CD4-positive, alpha-beta T cell (primary cell): ENCODE results near the gene EPB41L5. TPM values are rescaled to one million over a fixed set of nuclear protein-coding genes. Genes with fewer than 3 reads are reported as not detected.
A peak's percentile ranks its signal among the peaks of the same experiment; 100 is the strongest.

Experiments
- ATAC-seq: fragments of 200-7000 bp; cut with Tn5 transposase; one replicate; pipeline ENCODE4 v1.10.0; 2022; ENCODE audit warnings: mild to moderate bottlenecking; ENCODE audit not compliant: poor library complexity
- CTCF ChIA-PET: fragments of 350-600 bp; sonication (Branson Sonifier 250); formaldehyde crosslinking; loops from one replicate; lab custom pipeline; 2021; ENCODE audit warnings: antibody characterized with exemption, inconsistent platforms; lab: Charles Lee
- POLR2A ChIA-PET: fragments of 350-600 bp; sonication (Branson Sonifier 250); formaldehyde crosslinking; loops from one replicate; lab custom pipeline; 2021; ENCODE audit warnings: antibody characterized with exemption, inconsistent platforms; lab: Charles Lee
- DNase-seq, 14 experiments: peaks; one replicate each; pipeline ENCODE4 v3.0.0-alpha.2; 2013 to 2020; ENCODE audit warnings: mixed read lengths in 2 of 14
- H3K27ac ChIP-seq, 2 donors: one replicate each; pipeline versions ENCODE4 v1.5.1 to v1.7.0; 2013; ENCODE audit warnings: low read length in 2 of 2, low read depth in 1 of 2, mild to moderate bottlenecking in 1 of 2
- H3K27me3 ChIP-seq, 2 experiments: 1 replicate in 1 of 2; 2 replicates in 1 of 2; pipeline versions ENCODE4 v1.6.1 to v1.7.0; 2013; ENCODE audit warnings: low read length in 2 of 2, control low read depth in 1 of 2, mild to moderate bottlenecking in 1 of 2, moderate library complexity in 1 of 2; ENCODE audit not compliant: insufficient read depth in 2 of 2, control insufficient read depth in 1 of 2
- H3K36me3 ChIP-seq: one replicate; pipeline ENCODE4 v1.6.1; 2013; ENCODE audit warnings: low read length, control low read depth; ENCODE audit not compliant: insufficient read depth
- H3K4me1 ChIP-seq: one replicate; pipeline ENCODE4 v1.6.1; 2013; ENCODE audit warnings: low read length, control low read depth; ENCODE audit not compliant: insufficient read depth
- H3K4me3 ChIP-seq: one replicate; pipeline ENCODE4 v1.5.1; 2013; ENCODE audit warnings: mild to moderate bottlenecking, low read length, moderate library complexity
- H3K9me3 ChIP-seq, 2 experiments: 1 replicate in 1 of 2; 2 replicates in 1 of 2; pipeline versions ENCODE4 v1.6.1 to v1.7.0; 2013; ENCODE audit warnings: low read length in 2 of 2, mild to moderate bottlenecking in 2 of 2, control low read depth in 1 of 2, moderate library complexity in 1 of 2; ENCODE audit not compliant: control insufficient read depth in 1 of 2, insufficient read depth in 1 of 2
- H3K27ac Mint-ChIP-seq: one replicate; pipeline ENCODE4 v1.8.0; 2020; ENCODE audit warnings: mixed read lengths
- H3K27me3 Mint-ChIP-seq: one replicate; pipeline ENCODE4 v1.8.0; 2021; ENCODE audit warnings: mixed read lengths
- H3K36me3 Mint-ChIP-seq: one replicate; pipeline ENCODE4 v1.8.0; 2021; ENCODE audit warnings: low read depth, mixed read lengths
- H3K4me1 Mint-ChIP-seq: one replicate; pipeline ENCODE4 v1.8.0; 2021; ENCODE audit warnings: low read depth, mixed read lengths
- H3K4me3 Mint-ChIP-seq: one replicate; pipeline ENCODE4 v1.8.0; 2020; ENCODE audit warnings: mild to moderate bottlenecking, mixed read lengths
- H3K9me3 Mint-ChIP-seq: one replicate; pipeline ENCODE4 v1.8.0; 2020; ENCODE audit warnings: mixed read lengths
- CTCF ChIP-seq: fragments of 200-600 bp; IDR thresholded peaks from one replicate; pipeline ENCODE4 v1.8.0; 2022; ENCODE audit warnings: antibody characterized with exemption, mild to moderate bottlenecking
- intact Hi-C, 2 experiments: fragments of 100-400 bp; cut with DNase I in 1 of 2; cut with micrococcal nuclease in 1 of 2; formaldehyde crosslinking; loops; one replicate each; pipeline versions ENCODE4 v1.15.1 to v1.9.0; 2023 to 2025; cut with DNase I, micrococcal nuclease
- total RNA-seq, 174 experiments: library from RNA in 2 of 174; stranded (reverse) in 2 of 174; gene quantifications; one replicate each; pipeline ENCODE4 v1.2.3 and lab custom pipeline; 2021 to 2026

Gene EPB41L5
- total RNA-seq, 2 experiments from 2014 or later: 4.6 to 5.1 TPM

GRCh38 chr2:120210270-120210693 is 197.4 kb downstream of the EPB41L5 start:
- H3K36me3 ChIP-seq: no peaks in the 10 kb centered on the region
- POLR2A ChIA-PET: interaction anchor here (1.5 to 1.9 kb wide), 2 partner anchors 22 to 35 kb away, joined by 3 to 7 read pairs; no protein-coding TSS in a partner anchor
- H3K27me3 ChIP-seq: no peaks in the 10 kb centered on the region
- Mint-ChIP-seq H3K4me1 (no peaks in the 10 kb centered on the region), H3K27me3 (no peaks in the 10 kb centered on the region), H3K4me3 (no peak overlapping the region), H3K36me3 (no peaks in the 10 kb centered on the region), H3K27ac (peak overlapping the region; percentile 4), H3K9me3 (no peaks in the 10 kb centered on the region)
- no peak for TF ChIP-seq CTCF
- CTCF ChIA-PET: no interaction called here
- H3K27ac ChIP-seq: peak overlapping the region in 1 of 2 donors; percentile 9
- peak; percentile 56 for ATAC-seq
- H3K4me1 ChIP-seq: peaks cover 16% of the 10 kb centered on the region
- peak in 3 of 14 experiments; percentile 39 to 54 (median 54) for DNase-seq
- H3K9me3 ChIP-seq: peaks cover 0 to 4% of the 10 kb centered on the region in 2 experiments
- intact Hi-C loops: no loop called here
- H3K4me3 ChIP-seq: no peak overlapping the region

- peaks cover 7% of the 10 kb centered on the region for H3K36me3 ChIP-seq
- CTCF ChIA-PET: no interaction called here
- peaks cover 16% of the 10 kb centered on the region for H3K4me1 ChIP-seq
- no peaks in the 10 kb centered on the region for H3K27me3 Mint-ChIP-seq
- no peak overlapping the region for H3K4me3 ChIP-seq
- H3K36me3 Mint-ChIP-seq: peaks cover 47% of the 10 kb centered on the region
- TF ChIP-seq CTCF: no peak
- DNase-seq (no peak), ATAC-seq (no peak)
- peaks cover 4% of the 10 kb centered on the region for H3K9me3 Mint-ChIP-seq
- H3K27ac Mint-ChIP-seq: no peak overlapping the region
- peaks cover 0 to 21% of the 10 kb centered on the region in 2 experiments for H3K9me3 ChIP-seq
- H3K4me3 Mint-ChIP-seq: no peak overlapping the region
- intact Hi-C loops: no loop called here
- no peaks in the 10 kb centered on the region for H3K27me3 ChIP-seq
- H3K4me1 Mint-ChIP-seq: peaks cover 31% of the 10 kb centered on the region
- H3K27ac ChIP-seq: no peak overlapping the region
- POLR2A ChIA-PET: no interaction called here
Measured at GRCh38 chr2:120218181-120218580, 205.3 kb downstream of the EPB41L5 start.

- H3K27me3 ChIP-seq: no peaks in the 10 kb centered on the region
- DNase-seq: no peak
- TF ChIP-seq CTCF: no peak
- H3K4me3 Mint-ChIP-seq: no peak overlapping the region
- peaks cover 25% of the 10 kb centered on the region for H3K4me1 ChIP-seq
- peaks cover 37% of the 10 kb centered on the region for H3K4me1 Mint-ChIP-seq
- H3K9me3 Mint-ChIP-seq: peaks cover 4% of the 10 kb centered on the region
- H3K27ac Mint-ChIP-seq: no peak overlapping the region
- H3K36me3 Mint-ChIP-seq: peaks cover 47% of the 10 kb centered on the region
- H3K36me3 ChIP-seq: peaks cover 7% of the 10 kb centered on the region
- POLR2A ChIA-PET: interaction anchor here (1.3 kb wide), 1 partner anchor 13 kb away, joined by 4 read pairs; no protein-coding TSS in a partner anchor
- intact Hi-C loops: no loop called here
- H3K27me3 Mint-ChIP-seq: no peaks in the 10 kb centered on the region
- ATAC-seq: no peak
- no peak overlapping the region for H3K27ac ChIP-seq
- no peak overlapping the region for H3K4me3 ChIP-seq
- CTCF ChIA-PET: interaction anchor here (1.1 kb wide), 1 partner anchor 43 kb away, joined by 3 read pairs; no protein-coding TSS in a partner anchor
- peaks cover 0 to 21% of the 10 kb centered on the region in 2 experiments for H3K9me3 ChIP-seq
Measured at GRCh38 chr2:120219291-120219690, 206.4 kb downstream of the EPB41L5 start.
